Stimulated activated CD8-positive, alpha-beta memory T cell treated with anti-CD3 and anti-CD28 coated beads, Interleukin-15, amount 100 ng/mL, for 24 hours (primary cell): ENCODE measurements around the gene UBAC1.

Experiments used
- DNase-seq: peaks from one replicate; pipeline ENCODE4 v3.0.0-alpha.2; 2020; ENCODE audit warnings: low read depth

UBAC1 gene

GRCh38 chr9:135939351-135940265 is 21.6 kb downstream of the UBAC1 start:
- DNase-seq: peak; percentile 31

- no peak for DNase-seq
Measured at GRCh38 chr9:135937521-135938489, 23.4 kb downstream of the UBAC1 start.

- no peak for DNase-seq
Measured at GRCh38 chr9:135933114-135933513, 28.1 kb downstream of the UBAC1 start.

GRCh38 chr9:135932656-135933055 is 28.5 kb downstream of the UBAC1 start:
- no peak for DNase-seq

GRCh38 chr9:135931349-135931820 is 29.8 kb downstream of the UBAC1 start:
- DNase-seq: no peak

GRCh38 chr9:135930446-135931345 is 30.5 kb downstream of the UBAC1 start:
- no peak for DNase-seq

- DNase-seq: no peak
Measured at GRCh38 chr9:135929656-135930445, 31.3 kb downstream of the UBAC1 start.

GRCh38 chr9:135928731-135929655 is 32.2 kb downstream of the UBAC1 start:
- DNase-seq: no peak

GRCh38 chr9:135928074-135928730 is 33.0 kb downstream of the UBAC1 start:
- no peak for DNase-seq

GRCh38 chr9:135927195-135928013 is 33.8 kb downstream of the UBAC1 start:
- DNase-seq: no peak

GRCh38 chr9:135926402-135927194 is 34.6 kb downstream of the UBAC1 start:
- DNase-seq: peak; percentile 29

GRCh38 chr9:135925496-135926133 is 35.6 kb downstream of the UBAC1 start:
- DNase-seq: peak; percentile 33

- DNase-seq: no peak
Measured at GRCh38 chr9:135924628-135925338, 36.4 kb downstream of the UBAC1 start.

GRCh38 chr9:135923508-135923907 is 37.7 kb downstream of the UBAC1 start:
- no peak for DNase-seq

GRCh38 chr9:135921749-135922310 is 39.3 kb downstream of the UBAC1 start:
- no peak for DNase-seq
